GM12878 (cell line): Measurements from ENCODE around the gene BCOR.

ENCODE experiments used
- ASH2L ChIP-seq: fragments of 300-600, 200-600 bp; sonication (generic); IDR thresholded peaks from 2 replicates; pipeline ENCODE4 v1.6.1; 2017; ENCODE audit warnings: low read depth, mild to moderate bottlenecking, borderline replicate concordance
- BACH1 ChIP-seq: fragments of 450-650 bp; IDR thresholded peaks from 2 replicates; pipeline ENCODE4 v1.6.1; 2017; ENCODE audit warnings: mild to moderate bottlenecking, borderline replicate concordance
- CBX3 ChIP-seq: fragments of 200-600 bp; sonication (generic); IDR thresholded peaks from 2 replicates; pipeline ENCODE4 v1.6.1; 2016; ENCODE audit warnings: low read depth, borderline replicate concordance
- FOXK2 ChIP-seq: fragments of 450-650 bp; IDR thresholded peaks from 2 replicates; pipeline ENCODE4 v1.6.1; 2017; ENCODE audit warnings: mild to moderate bottlenecking, moderate library complexity
- MTA3 ChIP-seq: IDR thresholded peaks from 2 replicates; pipeline ENCODE4 v1.6.1; 2012; ENCODE audit warnings: low read length, inconsistent platforms, borderline replicate concordance
- SP1 ChIP-seq: IDR thresholded peaks from one replicate; pipeline ENCODE4 v1.6.1; 2011; ENCODE audit warnings: low read depth, low read length
- STAT3 ChIP-seq: IDR thresholded peaks from 2 replicates; pipeline ENCODE4 v1.6.1; 2011; ENCODE audit warnings: low read depth, low read length, improper control_type of control experiment
- ZNF384 ChIP-seq: IDR thresholded peaks from 2 replicates; pipeline ENCODE4 v1.6.1; 2012; ENCODE audit warnings: low read depth, mild to moderate bottlenecking, low read length, improper control_type of control experiment, borderline replicate concordance
- TF ChIP-seq, protein P1 (sequence below), 3 experiments: IDR thresholded peaks in 2 of 3; conservative IDR thresholded peaks in 1 of 3; 2 replicates each; pipeline ENCODE4 v1.5.1; 2011; ENCODE audit warnings: low read depth in 3 of 3, low read length in 3 of 3, mild to moderate bottlenecking in 3 of 3, control low read depth in 2 of 3, moderate library complexity in 2 of 3, inconsistent platforms in 1 of 3, mixed read lengths in 1 of 3; ENCODE audit not compliant: control insufficient read depth in 2 of 3, insufficient read depth in 1 of 3; ENCODE audit errors: extremely low read depth in 1 of 3
- TF ChIP-seq, protein P2 (sequence below): IDR thresholded peaks from 2 replicates; pipeline ENCODE4 v1.6.1; 2011; ENCODE audit warnings: low read depth, low read length, improper control_type of control experiment, borderline replicate concordance
- TF ChIP-seq, protein P3 (sequence below): IDR thresholded peaks from 2 replicates; pipeline ENCODE4 v1.6.1; 2011; ENCODE audit warnings: borderline replicate concordance, low read depth, mild to moderate bottlenecking, moderate library complexity, low read length; ENCODE audit not compliant: insufficient read depth, poor library complexity, severe bottlenecking

DNA sequence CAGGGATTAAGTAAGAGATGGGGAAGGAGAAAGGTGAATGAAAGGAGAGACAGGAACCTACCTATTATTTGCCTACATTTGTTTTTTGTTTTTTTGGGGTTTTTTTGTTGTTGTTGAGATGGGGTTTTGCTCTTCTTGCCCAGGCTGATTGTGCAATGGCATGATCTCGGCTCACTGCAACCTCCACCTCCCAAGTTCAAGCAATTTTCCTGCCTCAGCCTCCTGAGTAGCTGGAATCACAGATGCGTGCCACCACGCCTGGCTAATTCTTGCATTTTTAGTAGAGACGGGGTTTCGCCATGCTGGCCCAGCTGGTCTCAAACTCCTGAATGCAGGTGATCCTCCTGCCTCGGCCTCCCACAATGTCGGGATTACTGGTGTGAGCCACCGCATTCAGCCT, 57.9 kb downstream of the BCOR start:
- no peak for TF ChIP-seq ASH2L
- TF ChIP-seq CBX3: no peak
- TF ChIP-seq, protein P1, sequence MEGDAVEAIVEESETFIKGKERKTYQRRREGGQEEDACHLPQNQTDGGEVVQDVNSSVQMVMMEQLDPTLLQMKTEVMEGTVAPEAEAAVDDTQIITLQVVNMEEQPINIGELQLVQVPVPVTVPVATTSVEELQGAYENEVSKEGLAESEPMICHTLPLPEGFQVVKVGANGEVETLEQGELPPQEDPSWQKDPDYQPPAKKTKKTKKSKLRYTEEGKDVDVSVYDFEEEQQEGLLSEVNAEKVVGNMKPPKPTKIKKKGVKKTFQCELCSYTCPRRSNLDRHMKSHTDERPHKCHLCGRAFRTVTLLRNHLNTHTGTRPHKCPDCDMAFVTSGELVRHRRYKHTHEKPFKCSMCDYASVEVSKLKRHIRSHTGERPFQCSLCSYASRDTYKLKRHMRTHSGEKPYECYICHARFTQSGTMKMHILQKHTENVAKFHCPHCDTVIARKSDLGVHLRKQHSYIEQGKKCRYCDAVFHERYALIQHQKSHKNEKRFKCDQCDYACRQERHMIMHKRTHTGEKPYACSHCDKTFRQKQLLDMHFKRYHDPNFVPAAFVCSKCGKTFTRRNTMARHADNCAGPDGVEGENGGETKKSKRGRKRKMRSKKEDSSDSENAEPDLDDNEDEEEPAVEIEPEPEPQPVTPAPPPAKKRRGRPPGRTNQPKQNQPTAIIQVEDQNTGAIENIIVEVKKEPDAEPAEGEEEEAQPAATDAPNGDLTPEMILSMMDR (IDR thresholded peaks at IDR 0.05 in 2 of 3, conservative IDR thresholded peaks at IDR 0.05 in 1 of 3; ENCODE audit: control insufficient read depth in 2 of 3, extremely low read depth in 1 of 3, insufficient read depth in 1 of 3, low read depth in 3 of 3, low read length in 3 of 3): no peak
- TF ChIP-seq, protein P2, sequence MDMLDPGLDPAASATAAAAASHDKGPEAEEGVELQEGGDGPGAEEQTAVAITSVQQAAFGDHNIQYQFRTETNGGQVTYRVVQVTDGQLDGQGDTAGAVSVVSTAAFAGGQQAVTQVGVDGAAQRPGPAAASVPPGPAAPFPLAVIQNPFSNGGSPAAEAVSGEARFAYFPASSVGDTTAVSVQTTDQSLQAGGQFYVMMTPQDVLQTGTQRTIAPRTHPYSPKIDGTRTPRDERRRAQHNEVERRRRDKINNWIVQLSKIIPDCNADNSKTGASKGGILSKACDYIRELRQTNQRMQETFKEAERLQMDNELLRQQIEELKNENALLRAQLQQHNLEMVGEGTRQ: no peak
- no peak for TF ChIP-seq SP1
- TF ChIP-seq FOXK2: no peak
- no peak for TF ChIP-seq STAT3
- TF ChIP-seq MTA3: no peak
- TF ChIP-seq, protein P3, sequence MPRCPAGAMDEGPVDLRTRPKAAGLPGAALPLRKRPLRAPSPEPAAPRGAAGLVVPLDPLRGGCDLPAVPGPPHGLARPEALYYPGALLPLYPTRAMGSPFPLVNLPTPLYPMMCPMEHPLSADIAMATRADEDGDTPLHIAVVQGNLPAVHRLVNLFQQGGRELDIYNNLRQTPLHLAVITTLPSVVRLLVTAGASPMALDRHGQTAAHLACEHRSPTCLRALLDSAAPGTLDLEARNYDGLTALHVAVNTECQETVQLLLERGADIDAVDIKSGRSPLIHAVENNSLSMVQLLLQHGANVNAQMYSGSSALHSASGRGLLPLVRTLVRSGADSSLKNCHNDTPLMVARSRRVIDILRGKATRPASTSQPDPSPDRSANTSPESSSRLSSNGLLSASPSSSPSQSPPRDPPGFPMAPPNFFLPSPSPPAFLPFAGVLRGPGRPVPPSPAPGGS: no peak
- no peak for TF ChIP-seq BACH1
- TF ChIP-seq ZNF384: no peak
